ENCODE results near the gene UBASH3B. TPM values are rescaled to one million over a fixed set of nuclear protein-coding genes. Genes with fewer than 3 reads are reported as not detected.

The UBASH3B gene
- total and polyA plus RNA-seq, 2 of the 13 experiments (the other 11 are each of a cell fraction or from before 2014, with no cell fraction given): 4.4 to 7.6 TPM

GRCh38 chr11:122714484-122714883 is 59.0 kb downstream of the UBASH3B start (continued):
- TF ChIP-seq, protein P1, sequence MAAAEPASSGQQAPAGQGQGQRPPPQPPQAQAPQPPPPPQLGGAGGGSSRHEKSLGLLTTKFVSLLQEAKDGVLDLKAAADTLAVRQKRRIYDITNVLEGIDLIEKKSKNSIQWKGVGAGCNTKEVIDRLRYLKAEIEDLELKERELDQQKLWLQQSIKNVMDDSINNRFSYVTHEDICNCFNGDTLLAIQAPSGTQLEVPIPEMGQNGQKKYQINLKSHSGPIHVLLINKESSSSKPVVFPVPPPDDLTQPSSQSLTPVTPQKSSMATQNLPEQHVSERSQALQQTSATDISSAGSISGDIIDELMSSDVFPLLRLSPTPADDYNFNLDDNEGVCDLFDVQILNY (CRISPR knock-in tag; conservative IDR thresholded peaks at IDR 0.05): no peak
- TF ChIP-seq MTA1 (CRISPR knock-in tag; IDR thresholded peaks at IDR 0.05; ENCODE audit: borderline replicate concordance): no peak

GRCh38 chr11:122715548-122716440 is 60.3 kb downstream of the UBASH3B start:
- ATAC-seq (no peak), DNase-seq (ENCODE audit: low spot score) (no peak), FAIRE-seq (no peak)
- POLR2A ChIA-PET: no interaction called here
- Histone ChIP-seq H3K4me3 (replicated peaks in 1 of 3; ENCODE audit: insufficient read depth in 1 of 3, low read depth in 2 of 3, low read length in 3 of 3) (no peak overlapping the region), H3K27ac (ENCODE audit: extremely low read length, insufficient read depth, low read length) (no peak overlapping the region), H3K4me1 (ENCODE audit: insufficient read depth, low read length) (no peaks in the 10 kb centered on the region), H3K36me3 (replicated peaks in 1 of 2; ENCODE audit: control insufficient read depth in 1 of 2, insufficient read depth in 2 of 2, low read length in 2 of 2) (no peaks in the 10 kb centered on the region), H3K27me3 (ENCODE audit: control insufficient read depth in 1 of 2, insufficient read depth in 2 of 2, low read length in 2 of 2) (no peaks in the 10 kb centered on the region), H2AFZ (ENCODE audit: low read length) (no peak overlapping the region), H3K79me2 (ENCODE audit: insufficient read depth, low read length) (no peaks in the 10 kb centered on the region), H4K20me1 (ENCODE audit: insufficient read depth, low read length) (no peaks in the 10 kb centered on the region), H3K9ac (ENCODE audit: insufficient read depth, low read depth, low read length) (no peak overlapping the region), H3K9me3 (ENCODE audit: low read length) (no peaks in the 10 kb centered on the region), H3K4me2 (ENCODE audit: low read depth, low read length) (no peak overlapping the region)
- no TSS peak for BruUV-seq (replicated peaks)
- intact Hi-C loops (cut with micrococcal nuclease; ENCODE audit: unreplicated experiment): no loop called here
- TF ChIP-seq ZBTB21 (CRISPR knock-in tag; IDR thresholded peaks at IDR 0.05): no peak
- TF ChIP-seq ZNF550 (CRISPR knock-in tag; IDR thresholded peaks at IDR 0.05; ENCODE audit: borderline replicate concordance): no peak
- WGBS (ENCODE audit: low lambda C conversion rate): 83% methylated on average over 11 of the region's 11 CpGs
- in situ Hi-C loops (cut with HindIII; ENCODE audit: extremely low pct_ligation_motif_present, low pct_unique_long_range_greater_than_20kb): no loop called here
- CTCF ChIA-PET (ENCODE audit: low intra/inter-chr PET ratio, low total read pairs): no interaction called here

All from HepG2 (cell line).